GM15510 (cell line): ENCODE data around the gene PCDHB13.

Experiments
- POLR2A ChIP-seq: IDR thresholded peaks from 3 replicates; pipeline ENCODE4 v1.6.1; 2011; ENCODE audit warnings: borderline replicate concordance; ENCODE audit not compliant: insufficient read length; ENCODE audit errors: extremely low read depth

The PCDHB13 gene

GRCh38 chr5:141236516-141237313 is 23.0 kb downstream of the PCDHB13 start:
- TF ChIP-seq POLR2A, result no peak

- TF ChIP-seq POLR2A, result no peak
These were observed 27.8 kb downstream of the PCDHB13 start for GRCh38 chr5:141241496-141241895.

- TF ChIP-seq POLR2A, result no peak
These were observed 31.6 kb downstream of the PCDHB13 start, which contains the start of gene PCDHB15 for GRCh38 chr5:141245250-141245717. TSS of gene PCDHB15 (plus strand) at chr5:141245395. CDS start at chr5:141245579, 184 bp downstream.

GRCh38 chr5:141250576-141250975 is 36.9 kb downstream of the PCDHB13 start:
- no peak for TF ChIP-seq POLR2A

GRCh38 chr5:141258464-141258863 is 44.7 kb downstream of the PCDHB13 start:
- TF ChIP-seq POLR2A, result no peak

- no peak for TF ChIP-seq POLR2A
These were observed 45.2 kb downstream of the PCDHB13 start for GRCh38 chr5:141258948-141259347.

GRCh38 chr5:141260458-141261237 is 46.9 kb downstream of the PCDHB13 start:
- no peak for TF ChIP-seq POLR2A

DNA sequence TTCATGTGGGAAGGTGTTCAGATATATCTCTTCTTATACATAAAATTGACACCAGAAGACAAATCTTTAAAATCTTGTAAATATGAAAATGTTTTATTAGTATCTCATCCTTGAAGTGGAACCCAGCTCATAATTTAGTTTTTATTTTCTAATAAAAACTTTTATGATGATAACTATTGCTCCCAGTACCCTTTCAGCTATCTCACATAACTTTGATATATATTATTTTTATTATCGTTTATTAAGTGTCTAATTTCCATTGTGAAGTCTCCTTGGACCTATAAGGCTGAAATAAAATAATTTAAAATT is 47.5 kb downstream of the PCDHB13 start:
- TF ChIP-seq POLR2A, result no peak
